Activated naive CD4-positive, alpha-beta T cell treated with Interleukin-2 at 50 U/mL for 16 hours (primary cell): ENCODE results near the gene EML6.
"Not testable (repeated sequence)": the region's sequence is repeated elsewhere in the genome, so short reads cannot be mapped to it uniquely, and the experiment has no call there.

Source experiments
- DNase-seq: peaks from one replicate; pipeline ENCODE4 v3.0.0-alpha.2; 2020

Gene EML6

DNA sequence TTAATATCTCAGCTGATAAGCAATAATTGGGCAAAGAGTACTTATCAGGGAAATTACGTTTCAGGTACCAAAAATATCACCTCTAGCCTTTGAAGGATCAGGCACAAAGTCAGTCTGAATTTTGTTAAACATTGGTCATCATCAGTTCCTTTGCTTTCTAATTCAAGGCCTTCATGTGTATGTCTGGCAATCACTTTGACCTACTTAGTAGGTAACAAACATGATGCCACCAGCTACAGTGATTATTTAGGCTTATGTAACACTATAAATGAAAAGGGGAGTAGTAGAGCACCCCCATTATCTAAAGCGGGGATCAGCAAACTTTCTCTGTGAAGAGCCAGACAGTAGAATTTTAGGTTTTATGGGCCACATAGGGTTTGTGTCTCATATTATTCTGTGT lies 251.7 kb downstream of the EML6 start:
- no peak for DNase-seq

DNA sequence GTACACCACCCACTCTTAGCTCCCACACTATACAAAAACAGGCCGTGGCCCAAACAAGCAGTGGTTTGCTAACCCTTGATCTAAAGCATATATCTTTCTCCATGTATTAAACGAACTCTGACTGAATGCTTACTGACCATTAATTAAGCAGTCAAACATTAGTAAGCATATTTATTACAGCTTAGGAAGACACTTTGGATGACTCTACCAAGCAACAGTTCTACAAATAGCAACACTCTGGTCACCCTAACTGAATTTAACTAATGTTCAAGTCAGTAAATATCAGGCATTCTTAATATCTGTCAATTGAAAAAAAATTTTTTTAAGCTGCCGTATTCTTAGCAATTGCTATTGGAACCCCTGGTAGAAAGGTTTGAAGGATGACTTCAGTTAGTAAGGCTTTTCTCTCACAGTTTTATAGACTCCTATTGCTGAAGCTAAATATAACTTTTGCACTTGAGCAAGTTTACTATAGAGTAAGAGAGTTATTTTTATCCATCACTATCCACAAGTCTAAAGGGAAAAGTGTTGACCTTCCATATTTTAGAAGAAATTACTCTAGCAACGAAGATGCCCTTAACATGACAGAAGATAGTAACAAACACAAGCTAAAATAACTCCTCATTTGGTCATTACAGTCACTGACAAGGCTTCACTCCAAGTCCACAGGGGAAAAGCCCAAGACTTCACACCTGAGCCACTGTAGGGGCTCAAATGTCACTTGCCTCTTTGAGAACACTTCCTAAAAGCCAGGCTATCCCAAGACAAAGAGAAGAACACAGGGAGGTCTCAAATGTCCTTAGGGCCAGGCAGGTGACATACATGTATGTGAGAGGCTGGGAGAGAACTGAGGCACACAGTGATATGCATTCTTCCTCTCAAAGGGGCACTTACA lies 252.4 kb downstream of the EML6 start:
- DNase-seq: no peak

DNA sequence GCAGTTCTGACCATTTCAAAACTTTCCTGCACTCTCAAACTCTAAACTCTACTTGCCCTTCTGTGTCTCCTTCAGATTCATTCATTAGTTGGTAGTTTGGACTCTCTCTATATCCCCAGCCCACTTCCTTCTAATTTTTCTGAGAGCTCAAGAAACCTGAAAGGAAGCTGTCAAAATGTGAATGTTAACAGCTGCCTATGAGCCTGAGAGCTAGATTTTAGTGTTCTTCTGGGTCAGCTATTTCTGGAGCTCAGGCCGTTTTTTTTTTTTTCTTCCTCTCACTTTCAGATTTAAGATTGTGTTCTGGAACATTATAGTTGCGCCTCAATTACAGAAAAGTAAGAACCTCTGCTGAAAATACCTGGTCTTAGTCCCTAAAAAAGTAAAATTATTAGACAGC lies 253.7 kb downstream of the EML6 start:
- no peak for DNase-seq

DNA sequence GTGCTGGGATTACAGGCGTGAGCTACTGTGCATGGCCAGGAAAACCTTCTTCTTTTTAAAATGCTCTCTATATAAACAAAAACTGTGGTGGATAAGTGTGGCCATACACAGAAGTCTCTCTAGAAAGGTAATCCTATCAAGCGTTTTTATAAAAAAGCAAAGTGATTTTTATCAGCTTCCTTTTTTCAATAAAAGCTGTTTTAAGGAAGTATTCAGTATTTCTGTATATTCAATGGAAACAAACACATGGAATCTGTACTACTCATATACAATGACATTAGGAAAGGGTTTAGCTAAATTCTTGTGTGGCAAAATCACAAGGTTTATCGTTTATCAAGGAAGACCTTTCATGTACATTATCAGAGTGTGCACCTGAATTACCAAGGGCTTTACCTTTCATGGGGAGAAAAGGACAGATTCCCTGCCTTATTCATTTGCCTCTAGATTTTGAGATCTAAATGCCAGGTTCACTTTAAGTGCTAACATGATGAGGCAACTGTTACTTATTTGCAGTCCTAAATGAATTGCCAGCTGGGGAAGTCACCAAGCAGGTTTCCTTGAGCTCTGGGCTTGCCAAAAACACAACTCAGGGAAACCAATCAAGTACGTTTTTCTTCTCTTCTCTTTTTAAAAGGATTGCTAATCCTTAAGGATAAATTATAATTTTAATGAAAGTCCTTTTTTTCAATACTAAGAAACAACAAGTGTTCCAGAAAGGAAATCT lies 256.0 kb downstream of the EML6 start:
- DNase-seq: no peak

DNA sequence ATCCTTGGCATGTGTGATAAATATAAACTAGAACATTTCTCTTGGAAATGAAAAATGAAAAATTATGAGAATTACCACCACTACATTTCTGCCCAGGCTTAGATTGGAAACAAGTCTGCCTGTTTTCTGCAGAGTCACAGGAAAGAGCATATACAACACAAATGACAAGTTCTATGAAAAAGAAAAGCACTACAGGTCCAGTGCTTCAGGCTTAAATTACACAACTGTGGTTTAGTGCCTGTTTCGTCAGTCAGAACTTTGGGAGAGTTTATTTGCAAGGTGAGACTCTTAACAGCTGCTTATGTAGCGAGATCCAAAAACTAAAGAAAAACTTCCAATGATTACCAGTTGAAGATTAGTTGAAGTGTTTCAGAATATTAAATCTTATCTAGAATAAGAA lies 257.9 kb downstream of the EML6 start:
- DNase-seq: no peak

DNA sequence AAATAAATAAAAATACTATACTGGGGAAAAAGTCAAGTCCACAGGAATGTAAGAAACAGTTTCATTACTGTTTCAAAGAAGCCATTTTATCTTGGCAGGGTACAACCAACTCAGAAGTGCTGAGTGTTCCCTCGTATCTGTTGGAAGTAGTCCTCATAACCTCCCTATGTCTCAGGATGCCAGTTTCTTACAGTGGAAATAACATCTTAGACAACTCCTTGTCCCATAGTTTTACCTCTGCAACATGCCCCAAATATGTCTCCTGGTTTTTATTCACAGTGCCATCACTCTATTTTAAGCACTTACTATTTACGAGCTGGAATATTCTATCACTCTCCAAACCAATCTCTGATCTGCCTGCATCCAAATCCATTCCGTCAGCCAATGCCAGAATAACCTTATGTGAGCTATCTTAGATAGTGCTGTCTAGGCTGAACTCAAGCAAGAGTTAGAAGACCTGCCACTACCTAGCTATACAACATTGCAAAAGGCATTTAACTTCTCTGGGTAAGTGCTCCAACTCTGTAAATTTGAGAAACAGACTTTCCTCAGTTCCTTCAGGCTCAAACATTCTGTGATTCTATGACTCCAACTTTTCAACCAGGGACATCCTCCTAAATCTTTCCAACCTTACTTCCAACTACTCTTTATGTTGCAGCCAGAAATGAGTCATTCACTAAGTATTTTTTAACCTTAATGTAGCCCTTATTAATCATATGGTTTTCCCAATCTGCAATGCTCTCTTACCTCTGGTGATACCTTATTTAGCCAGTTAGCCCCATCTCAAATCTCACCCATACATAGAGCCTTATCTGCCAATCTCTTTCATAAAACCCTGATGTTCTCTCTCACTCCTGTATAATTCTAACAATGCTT lies 260.1 kb downstream of the EML6 start:
- no peak for DNase-seq

DNA sequence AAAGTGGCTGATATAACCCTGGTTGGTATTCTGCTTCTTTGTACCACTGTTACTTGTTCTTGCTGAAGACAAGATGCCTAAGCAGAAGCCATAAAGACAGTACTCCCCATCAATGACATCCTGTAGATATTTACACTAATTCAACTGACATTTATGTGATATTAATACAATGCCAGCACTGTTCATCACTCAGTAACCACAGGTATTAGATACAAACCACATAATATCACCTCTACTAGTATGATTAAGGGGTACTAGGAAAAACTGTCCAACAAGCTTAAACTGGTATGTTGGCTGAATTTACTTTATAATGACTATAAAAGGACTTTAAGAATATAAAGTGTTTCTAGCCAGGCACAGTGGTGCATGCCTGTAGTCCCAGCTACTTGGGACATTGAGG lies 261.0 kb downstream of the EML6 start:
- no peak for DNase-seq

DNA sequence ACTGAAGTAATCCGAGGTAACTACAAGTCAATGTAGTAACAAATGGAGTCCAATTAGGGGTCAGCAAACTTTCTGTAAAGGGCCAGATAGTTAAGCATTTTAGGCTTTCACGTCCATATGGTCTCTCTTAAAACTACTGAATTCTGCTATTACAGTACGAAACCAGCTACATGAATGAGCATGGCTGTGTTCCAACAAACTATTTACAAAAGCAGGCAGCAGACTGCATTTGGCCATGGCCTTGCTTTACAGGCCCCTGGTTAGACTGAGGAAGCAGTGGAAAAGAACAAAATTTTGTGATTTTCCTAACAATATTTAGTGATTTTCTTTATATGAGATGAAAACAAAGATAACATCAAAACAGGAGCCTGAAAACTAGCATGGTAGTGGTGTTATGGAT lies 262.8 kb downstream of the EML6 start:
- DNase-seq: no peak

DNA sequence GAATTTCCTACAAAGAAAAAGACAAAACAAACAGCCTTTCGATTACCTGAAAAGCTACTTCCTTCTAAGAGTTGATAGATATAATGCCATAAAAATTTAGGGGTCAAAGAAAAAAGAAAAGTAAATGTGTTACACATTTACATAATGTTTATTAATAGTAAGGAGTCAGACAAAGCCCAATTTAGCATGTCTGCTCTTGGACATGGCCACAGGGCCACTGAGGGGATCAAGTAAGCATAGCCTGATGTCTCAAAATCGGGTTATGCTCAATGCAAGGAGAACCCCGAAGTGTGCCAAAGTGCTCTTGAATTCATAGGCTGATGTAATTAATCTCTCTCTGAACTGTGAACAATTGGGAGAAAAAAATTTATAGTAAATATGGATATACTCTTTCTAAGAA lies 265.1 kb downstream of the EML6 start:
- no peak for DNase-seq

DNA sequence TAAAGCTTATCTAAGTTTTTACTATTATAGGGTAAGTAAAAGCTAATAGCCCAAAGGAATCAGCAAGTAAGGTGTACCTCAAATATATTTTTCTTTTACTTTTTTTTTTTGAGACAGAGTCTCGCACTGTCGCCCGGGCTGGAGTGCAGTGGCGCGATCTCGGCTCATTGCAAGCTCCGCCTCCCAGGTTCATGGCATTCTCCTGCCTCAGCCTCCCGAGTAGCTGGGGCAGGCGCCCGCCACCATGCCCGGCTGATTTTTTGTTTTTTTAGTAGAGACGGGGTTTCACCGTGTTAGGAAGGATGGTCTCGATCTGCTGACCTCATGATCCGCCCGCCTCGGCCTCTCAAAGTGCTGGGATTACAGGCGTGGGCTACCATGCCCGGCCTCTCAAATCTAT lies 267.2 kb downstream of the EML6 start:
- DNase-seq: not testable (repeated sequence)

DNA sequence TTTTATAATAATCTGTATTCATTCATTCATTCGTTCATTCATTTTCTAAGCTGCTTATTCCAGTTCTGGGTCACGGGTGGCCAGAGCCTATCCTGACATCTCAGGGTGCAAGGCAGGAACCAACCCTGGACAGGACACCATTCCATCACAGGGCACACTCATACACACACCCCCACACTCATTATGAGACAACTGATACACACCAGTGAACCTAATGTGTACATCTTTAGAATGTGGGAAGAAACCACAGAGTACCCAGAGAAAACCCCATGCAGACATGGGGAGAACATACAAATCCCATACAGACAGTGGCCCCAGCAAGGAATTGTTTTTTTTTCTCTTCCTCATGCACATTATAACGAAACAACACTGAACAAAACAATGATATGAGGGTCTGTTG lies 272.1 kb downstream of the EML6 start:
- no peak for DNase-seq

DNA sequence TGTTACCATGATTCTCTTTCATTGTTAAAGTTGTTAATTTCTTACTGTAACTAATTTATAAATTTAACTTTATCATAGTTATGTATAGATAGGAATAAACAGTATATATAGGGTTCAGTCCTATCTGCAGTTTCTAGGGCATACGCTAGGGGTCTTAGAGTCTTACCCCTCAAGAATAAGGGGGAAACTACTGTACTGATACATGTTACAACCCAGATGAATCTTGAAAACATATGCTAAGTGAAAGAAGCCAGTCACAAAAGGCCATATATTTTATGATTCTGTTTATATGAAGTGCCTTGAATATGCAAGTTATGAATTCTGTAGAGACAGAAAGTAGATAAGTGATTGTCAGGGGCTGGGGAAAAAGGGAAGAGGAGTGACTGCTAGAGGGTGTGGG lies 274.4 kb downstream of the EML6 start:
- no peak for DNase-seq

DNA sequence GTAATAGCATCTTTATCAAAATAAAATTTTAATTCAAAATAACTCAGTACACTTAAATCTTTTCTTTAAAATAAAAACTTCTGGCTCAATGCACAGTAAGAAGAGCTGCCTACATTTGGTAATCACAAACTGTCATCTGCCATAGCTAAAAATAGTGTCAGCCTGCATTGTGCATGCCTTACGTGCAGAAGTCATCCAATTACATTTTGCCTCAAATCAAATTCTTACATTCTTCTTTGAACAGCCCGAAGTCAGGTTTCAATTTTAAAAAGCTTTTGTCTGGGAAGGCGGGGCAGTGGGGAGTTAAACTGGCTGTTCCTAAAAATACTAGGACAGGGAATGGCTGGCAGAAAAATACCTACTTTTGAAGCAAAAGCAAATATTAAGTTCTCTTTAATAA lies 275.7 kb downstream of the EML6 start:
- no peak for DNase-seq

DNA sequence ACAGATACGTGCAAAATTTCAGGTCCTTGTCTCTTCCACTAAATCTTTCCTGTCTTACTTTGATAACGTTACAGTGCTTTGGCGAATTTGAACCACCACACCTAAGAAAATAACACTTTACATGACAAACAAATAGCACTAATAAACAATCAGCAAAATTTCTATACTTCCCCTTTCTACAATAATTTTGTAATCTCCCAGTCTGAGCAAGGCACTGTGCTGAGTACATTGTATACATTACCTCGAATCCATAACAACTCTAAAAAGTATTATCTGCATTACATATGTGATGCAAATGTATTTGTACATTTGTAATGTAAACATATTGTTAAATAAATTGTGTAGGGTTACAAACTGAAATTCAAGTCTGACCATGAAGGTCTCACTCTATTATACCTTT lies 276.9 kb downstream of the EML6 start:
- no peak for DNase-seq

DNA sequence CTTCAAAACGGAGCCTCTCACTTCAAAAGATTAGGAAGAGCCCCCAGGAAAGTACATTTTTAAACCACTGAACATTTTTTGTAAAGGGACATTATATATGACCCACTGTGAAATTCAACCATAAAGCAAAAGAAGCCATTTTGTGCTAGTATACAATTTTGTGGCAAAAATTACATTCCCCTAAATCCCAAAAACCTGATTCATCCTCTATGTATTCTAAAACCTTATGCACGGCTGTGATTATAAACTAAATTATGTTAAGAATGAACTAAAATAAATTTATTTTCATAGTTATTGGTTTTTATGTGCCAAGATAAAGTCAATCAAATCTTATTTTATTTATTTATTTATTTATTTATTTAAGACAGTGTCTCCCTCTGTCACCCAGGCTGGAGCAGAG lies 278.3 kb downstream of the EML6 start:
- DNase-seq: no peak

DNA sequence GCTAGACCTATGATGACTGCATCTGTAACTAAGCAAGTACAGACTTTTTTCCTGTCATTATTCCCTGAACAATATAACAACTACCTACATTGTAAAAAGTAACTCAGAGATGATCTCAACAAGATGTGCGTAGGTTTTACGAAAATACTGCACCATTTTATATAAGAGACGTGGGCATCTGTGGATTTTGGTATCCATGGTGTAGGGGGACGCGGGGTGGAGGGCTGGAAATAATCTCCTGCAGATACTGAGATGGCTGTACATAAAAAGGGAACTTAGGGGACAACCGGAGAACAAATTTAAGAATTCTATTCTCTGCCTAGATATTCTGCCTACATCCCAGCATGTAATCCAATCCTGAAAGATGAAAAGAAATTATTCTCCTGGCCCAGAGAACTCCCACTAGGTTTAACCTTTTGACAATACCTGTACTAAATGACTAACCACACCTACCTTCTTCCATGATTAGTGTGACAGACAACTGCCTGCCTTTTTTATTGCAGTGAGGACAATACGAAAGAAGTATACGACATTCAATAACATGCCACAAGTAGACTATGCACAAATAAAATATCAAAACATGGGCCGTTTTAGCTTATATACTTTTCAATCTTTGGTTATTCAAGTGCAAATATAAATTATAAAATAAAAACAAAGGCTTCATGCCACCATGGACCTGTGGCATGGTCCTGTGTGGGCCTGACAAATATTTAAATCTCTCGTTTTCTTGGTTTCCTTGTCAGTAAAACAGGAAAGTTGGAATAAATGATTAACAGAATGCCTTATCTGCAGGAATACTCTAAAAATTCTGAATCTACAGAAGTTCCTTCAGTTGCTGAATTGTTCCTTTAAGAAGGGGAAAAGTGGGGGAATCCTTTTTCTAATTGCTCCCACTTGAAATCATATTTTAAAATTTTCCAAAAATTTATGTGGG lies 280.5 kb downstream of the EML6 start:
- no peak for DNase-seq

DNA sequence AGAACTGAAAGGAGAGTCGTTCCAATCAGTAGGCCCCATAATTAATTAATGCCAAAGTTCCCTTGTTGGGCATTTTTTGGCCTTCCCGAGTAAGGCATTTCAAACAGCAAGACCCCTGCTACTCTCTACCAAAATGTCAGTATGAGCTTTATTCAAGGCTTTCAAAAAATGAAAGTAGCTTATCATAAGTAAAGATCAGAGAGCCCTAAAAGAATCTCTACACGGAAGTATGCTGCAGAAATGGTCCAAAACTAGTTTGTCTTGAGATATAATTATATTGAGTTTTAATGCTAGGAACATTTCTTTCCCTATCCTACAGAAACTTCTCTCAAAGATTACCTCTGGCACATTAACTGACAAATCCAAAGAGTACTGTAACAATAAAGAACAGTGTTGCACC lies 282.8 kb downstream of the EML6 start:
- no peak for DNase-seq

DNA sequence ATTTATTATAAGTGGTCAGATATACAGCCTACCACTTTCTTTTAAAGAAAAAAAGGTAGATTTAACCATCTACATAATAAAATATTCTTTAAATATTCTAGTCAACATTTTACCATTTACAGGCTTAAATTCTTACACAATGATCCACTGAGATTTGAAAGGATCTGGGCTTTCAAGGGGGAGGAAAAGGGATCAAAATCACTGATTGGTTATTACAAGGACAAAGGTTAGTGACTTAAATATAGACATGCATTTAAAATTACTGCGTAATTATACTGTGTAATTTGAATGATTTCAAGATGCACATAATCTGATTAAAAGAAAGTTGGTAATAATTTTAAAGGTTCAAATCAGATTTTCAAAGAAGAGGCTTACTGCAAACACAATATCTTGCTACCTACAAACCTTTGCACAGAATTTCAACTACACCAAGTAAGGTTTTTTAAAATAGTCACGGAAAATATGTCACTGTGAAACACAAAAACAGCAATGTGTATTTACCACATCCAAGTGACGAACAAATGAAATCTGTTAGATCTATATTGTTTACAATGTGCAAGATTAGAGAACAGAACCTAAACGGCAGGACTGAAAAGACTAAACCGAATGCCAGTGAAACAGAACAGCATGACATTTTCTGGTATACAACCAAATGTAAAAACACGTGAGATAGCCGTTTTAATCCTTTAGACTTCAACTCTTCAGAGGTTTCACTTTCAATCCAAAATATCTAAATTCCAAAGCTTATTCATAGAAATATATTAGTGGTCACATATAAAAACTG lies 286.0 kb downstream of the EML6 start:
- DNase-seq: no peak

DNA sequence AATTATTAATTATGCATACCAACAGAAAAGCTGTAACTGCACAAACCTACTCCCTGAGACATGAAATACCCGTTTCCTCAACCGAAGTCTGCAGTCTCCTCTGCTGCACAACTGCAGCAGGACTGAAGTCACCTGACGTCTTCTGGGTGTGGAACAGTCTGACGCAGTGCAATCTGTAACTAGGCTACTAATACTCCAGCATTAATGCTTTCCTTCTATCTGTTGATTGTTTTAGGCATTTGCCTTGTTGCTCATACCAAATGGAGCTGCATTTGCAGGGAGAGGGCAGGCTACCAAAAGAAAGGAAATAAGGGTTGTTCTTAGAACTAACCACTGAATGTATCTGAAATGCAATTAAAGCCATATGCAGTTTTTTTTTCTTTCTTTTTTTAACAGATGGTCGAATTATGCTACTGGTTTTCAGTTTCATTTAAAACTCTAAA lies 286.7 kb downstream of the EML6 start:
- DNase-seq: peak; percentile 20

DNA sequence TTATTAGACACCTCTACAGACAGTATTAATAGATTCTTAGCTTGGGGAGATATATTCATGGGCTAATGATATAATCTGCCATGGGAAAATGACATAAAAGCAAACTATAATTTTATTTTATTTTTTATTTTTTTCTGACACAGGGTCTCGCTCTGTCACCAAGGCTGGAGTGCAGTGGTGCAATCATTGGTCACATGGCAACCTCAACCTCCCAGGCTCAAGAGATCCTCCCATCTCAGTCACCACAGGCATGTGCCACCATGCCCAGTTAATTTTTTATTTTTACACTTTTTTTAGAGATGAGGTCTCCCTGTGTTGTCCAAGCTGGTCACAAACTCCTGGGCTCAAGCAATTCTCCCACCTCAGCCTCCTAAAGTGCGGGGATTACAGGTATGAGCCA lies 287.5 kb downstream of the EML6 start:
- no peak for DNase-seq
